H4 (cell line): ENCODE measurements around the gene PLEKHA4. TPM values are rescaled to one million over a fixed set of nuclear protein-coding genes. Genes with fewer than 3 reads are reported as not detected.
A peak's percentile ranks its signal among the peaks of the same experiment; 100 is the strongest.
"Not testable (repeated sequence)": the region's sequence is repeated elsewhere in the genome, so short reads cannot be mapped to it uniquely, and the experiment has no call there.

Source experiments
- DNase-seq: peaks from one replicate; pipeline ENCODE4 v3.0.0-alpha.2; 2015; ENCODE audit warnings: low spot score
- total RNA-seq: library from RNA; depleted of rRNA; stranded (reverse); fragments of >200 nt; shearing (Covaris generic); gene quantifications from 2 replicates; pipeline ENCODE4 v1.2.3, GENCODE V29; 2014

Gene PLEKHA4
- total RNA-seq, 1 experiment from 2014 or later, result 5.4 TPM

DNA sequence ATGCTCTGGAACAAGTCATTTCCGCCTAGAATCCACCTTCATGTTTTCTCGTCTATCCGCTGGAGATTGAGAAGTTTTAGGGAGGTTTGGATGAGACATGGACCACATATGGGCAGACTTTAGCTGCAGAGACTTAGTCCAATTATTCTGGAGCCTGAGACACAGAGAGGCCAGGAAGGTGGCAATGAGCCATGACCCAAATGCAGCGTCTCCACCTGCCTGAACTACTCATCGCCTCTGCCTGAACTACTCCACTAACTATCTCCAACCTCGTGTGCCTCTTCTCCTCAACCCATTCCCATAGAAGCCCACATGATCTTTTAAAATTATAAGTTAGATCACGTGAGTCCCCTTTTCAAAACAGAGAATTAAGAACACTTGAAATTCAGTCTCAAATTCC is 5.6 kb downstream of the PLEKHA4 start:
- DNase-seq, result no peak

DNA sequence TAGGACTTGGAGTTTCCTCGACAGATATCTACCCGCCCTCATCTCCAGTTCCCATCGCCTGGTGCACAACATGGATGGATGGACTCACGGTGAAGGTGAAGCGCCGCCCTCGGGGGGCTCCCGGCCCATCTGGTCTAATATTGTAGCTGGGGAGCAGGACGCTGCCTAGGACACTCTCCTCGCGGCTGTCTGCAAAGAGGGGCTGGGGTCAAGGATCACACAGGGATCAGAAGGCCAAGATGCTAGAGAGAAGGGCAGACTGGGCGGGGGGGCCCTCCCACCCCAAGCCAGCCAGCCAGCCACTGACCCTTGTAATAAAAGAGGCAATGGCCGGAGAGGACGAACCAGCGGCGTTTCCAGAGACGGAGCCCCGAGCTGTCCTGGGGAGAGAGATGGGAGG is 7.1 kb downstream of the PLEKHA4 start:
- no peak for DNase-seq

GRCh38 chr19:48859711-48860572 is 8.5 kb downstream of the PLEKHA4 start:
- DNase-seq, result no peak

GRCh38 chr19:48858984-48859710 is 9.3 kb downstream of the PLEKHA4 start:
- DNase-seq, result no peak

- DNase-seq, result no peak
Observed at GRCh38 chr19:48856921-48857320, 11.5 kb downstream of the PLEKHA4 start.

DNA sequence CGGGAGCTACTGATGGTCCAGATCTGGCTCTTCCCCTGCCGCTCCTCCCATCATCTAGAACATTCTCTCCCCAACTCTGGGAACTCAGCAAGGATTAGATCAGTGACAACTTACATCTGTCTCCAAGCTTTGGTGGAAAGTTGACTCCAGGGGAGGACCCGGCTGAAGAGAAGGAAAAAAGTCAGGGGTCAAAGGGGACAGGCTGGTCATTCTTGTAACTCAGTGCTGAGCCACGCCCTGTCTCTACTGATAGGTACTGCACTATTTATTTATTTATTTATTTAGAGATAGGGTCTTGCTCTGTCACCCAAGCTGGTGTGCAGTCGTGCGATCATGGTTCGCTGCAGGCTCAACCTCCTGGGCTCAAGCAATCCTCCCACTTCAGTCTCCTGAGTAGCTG is 14.3 kb downstream of the PLEKHA4 start:
- no peak for DNase-seq

GRCh38 chr19:48853483-48853882 is 14.9 kb downstream of the PLEKHA4 start:
- DNase-seq, result no peak

- no peak for DNase-seq
Observed at GRCh38 chr19:48852292-48852691, 16.1 kb downstream of the PLEKHA4 start.

GRCh38 chr19:48846659-48847058 is 21.8 kb downstream of the PLEKHA4 start:
- not testable (repeated sequence) for DNase-seq

- DNase-seq, result no peak
Observed at GRCh38 chr19:48845384-48845783, 23.0 kb downstream of the PLEKHA4 start.

DNA sequence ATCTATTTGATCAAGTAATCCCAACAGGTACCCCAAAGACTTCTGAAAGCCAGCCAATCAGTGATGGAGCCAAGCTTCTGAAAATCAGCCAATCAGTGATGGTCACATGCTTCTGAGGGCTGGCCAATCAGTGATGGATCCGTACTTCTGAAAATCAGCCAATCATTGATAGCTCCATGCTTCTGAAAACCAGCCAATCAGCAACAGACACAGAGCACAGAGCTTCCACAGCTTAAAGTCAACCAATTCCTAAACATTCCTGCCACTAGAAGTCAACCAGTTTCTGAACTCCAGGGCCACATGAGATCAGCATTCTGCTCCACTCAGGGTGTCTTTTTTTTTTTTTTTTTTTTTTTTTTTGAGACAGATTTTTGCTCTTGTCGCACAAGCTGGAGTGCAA is 23.9 kb downstream of the PLEKHA4 start:
- peak; percentile 59 for DNase-seq

DNA sequence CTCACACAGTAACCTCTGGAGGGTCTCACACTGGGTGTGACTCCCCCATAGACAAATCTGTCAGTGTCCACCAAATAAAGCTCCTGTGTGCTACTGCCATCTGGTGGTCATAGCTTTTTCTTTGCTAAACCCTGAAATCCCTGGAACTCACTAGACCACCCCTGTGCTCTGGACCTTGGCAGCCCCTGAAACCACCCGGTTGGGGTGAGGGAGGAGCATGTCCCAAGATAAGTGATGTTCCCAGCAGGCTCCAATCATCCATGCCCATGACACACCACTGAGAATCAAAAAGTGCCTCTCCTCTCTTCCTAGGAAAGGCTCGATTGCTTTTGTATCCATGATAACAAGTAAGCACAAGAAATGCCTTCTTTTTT is 25.6 kb downstream of the PLEKHA4 start:
- peak; percentile 38 for DNase-seq

DNA sequence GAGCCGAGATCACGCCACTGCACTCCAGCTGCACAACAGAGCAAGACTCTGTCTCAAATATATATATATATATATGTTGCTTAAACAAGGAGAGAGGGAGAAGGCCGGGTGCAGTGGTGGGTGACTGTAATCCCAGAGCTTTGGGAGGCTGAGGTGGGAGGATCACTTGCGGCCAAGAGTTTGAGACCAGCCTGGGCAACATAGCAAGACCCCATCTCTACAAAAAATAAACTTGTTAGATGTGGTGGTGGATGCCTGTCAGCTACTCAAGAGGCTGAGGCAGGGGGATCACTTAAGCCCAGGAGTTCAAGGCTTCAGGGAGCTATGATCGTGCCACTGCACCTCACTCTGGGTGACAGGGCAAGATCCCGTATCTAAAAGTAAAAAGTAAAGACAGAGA is 26.8 kb downstream of the PLEKHA4 start:
- no peak for DNase-seq

DNA sequence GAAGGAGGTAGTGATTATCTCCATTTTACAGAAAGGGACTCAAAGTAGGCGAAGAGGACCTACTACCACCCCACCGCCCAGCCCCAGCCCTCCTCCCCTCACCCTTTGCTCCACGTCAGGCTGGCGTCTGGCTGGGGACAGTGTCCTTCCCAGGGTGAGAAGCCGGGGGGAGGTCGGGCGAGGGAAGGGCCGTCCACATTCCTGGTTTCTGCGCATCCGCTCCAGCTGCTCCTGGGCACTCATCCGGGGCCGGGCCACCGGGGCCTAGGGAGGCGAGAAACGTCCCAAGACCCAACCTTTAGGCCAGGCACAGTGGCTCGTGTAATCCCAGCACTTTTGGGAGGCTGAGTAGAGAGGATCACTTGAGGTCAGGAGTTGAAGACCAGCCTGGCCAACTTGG is 27.4 kb downstream of the PLEKHA4 start:
- DNase-seq, result no peak

DNA sequence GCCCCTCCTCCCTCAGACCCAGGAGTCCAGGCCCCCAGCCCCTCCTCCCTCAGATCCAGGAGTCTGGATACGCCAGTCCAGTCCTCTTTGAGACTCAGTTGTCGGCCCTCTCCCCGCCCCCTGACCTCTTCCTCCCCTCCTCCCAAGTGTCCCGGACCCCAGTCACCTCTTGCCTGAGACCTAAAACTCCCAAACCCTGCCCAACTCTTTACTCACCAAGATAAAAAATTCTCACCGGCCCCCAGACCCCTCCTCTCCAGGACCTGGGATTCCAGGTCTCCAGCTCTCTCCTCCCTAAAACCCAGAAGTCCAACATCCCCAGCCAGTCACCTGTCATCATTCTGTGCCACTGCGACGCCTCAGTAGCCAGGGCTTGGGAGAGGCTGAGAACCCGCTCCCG is 30.7 kb downstream of the PLEKHA4 start:
- DNase-seq, result no peak

DNA sequence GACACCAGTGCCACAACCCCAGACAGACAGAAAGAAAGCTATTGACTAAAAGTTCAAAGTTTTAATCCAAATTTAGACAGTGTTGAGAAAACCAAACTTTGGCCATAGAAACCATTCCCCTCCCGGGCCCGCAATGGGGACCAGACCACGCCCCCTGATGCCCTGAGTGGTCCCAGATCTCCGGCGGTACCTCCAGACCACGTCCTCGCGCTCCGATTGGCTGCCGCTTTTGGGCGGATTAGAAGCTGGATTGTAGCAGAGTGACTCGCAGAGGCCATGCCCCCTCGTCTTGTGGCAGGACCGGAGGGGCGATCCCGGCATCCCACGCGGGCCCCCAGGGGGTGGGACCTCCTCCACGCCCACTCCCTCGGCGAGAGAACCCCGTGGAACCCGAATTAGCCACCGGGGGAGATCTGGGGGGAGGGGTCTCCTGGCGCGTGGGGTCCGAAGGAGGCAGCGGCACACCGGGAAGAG is 31.3 kb downstream of the PLEKHA4 start:
- DNase-seq, result no peak

GRCh38 chr19:48836089-48837017 is 32.1 kb downstream of the PLEKHA4 start, which contains the start of gene HSD17B14:
Gene HSD17B14 (minus strand): TSS chr19:48836491. CDS start chr19:48836411, 80 bp downstream.
- DNase-seq, result no peak

DNA sequence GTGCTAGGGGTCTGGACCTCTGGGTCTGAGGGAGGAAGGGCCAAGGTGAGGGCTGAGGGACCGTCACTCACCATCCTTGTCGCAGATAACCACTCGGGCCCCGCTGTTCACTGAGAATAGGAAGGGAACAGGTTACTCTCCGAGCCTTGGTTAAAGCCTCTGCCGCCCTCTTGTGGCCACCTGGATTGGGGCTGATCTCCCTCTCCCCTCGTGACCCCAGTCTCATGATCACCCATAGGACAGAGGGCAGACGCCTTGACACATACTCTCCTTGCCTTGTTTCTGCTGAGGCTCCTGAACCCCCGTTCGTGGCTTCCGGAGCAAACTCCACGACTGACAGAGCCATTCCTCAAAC is 32.7 kb downstream of the PLEKHA4 start:
- DNase-seq, result peak; percentile 85

DNA sequence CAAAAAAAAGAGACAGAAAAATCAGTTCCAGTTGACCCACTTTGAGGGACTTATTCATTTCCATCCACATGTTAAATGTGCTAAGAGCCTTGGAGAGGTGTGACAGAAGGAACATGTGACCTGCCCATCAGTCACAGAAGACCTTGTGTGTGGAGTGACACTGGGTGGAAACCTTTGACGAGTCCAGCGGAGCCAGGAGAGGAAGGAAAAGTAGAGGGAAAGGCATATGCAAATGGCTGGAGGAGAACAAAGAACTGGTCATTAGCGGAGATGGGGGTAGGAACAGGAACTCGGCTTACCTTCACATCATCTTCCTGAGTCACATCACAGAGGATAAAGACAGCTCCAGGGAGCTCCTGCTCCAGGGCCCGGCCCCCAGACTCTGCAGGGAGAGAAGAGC is 34.4 kb downstream of the PLEKHA4 start:
- no peak for DNase-seq

DNA sequence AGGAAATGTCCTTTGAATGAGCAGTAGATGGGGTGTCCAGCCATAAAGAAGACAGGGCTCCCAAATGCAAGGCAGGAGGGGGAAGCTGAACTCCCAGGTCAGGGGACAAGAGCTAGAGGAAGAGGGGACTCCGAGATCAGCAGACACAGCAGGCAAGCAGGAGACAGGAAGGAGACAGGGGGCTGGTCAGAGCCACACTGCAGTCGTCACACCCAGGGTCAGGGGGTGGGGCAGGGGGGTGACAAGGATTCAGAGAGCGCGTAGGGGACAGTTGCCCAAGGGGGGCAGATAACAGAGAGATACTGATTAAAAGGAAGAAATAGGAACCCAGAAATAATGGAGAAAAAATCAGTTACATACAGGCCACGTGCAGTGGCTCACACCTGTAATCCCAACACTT is 35.4 kb downstream of the PLEKHA4 start:
- DNase-seq, result no peak

GRCh38 chr19:48830965-48831364 is 37.5 kb downstream of the PLEKHA4 start:
- no peak for DNase-seq

DNA sequence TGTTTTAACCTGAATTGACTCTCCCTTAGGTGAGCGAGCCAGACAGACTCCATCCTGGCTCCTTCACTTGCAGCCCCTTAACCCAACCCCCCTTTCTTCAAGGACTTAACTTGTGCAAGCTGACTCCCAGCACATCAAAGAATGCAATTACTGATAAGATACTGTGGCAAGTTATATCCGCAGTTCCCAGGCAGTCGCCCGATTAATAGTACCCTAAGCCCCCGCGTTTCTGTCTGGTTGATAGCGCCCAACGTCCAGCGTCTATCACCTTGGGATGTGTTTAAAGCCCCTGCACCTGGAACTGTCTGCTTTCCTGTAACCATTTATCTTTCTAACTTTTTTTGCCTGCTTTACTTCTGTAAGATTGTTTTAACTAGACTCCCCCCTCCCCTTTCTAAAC is 38.3 kb downstream of the PLEKHA4 start:
- DNase-seq, result no peak
